GM18499 (cell line): ENCODE measurements around the gene PTDSS2.
"Not testable (repeated sequence)": the region's sequence is repeated elsewhere in the genome, so short reads cannot be mapped to it uniquely, and the experiment has no call there.

ENCODE experiments used
- ATAC-seq: cut with Tn5 transposase; IDR thresholded peaks from one replicate; pipeline ENCODE4 v1.9.1; 2021; ENCODE audit warnings: moderate number of reproducible peaks; ENCODE audit not compliant: insufficient read depth, unreplicated experiment

The PTDSS2 gene

DNA sequence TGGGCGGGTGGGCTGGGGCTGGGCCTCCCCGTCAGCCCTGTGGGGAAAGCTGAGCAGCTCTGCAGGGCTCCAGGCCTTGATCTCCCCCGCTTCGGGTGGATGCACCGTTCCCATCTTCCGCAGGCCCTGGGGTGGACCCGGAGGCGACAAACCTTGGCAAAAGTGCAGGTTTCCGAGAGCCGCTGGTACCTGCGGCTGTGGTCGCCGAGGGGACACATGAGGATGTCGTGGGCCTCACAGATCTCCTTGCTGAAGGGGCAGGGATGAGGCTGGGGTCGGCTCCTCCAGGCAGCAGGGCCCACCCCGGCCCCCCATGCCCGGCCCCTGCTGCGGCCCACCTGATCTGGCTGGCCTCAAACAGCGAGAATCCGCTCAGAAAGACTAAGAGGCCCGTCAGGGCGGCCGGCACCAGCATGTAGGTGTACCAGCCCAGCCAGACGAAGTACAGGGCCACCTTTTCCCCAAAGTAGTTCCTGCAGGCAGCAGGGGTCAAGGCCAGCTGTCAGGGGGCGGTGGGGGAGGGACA lies 20.1 kb upstream of the PTDSS2 start:
- no peak for ATAC-seq

DNA sequence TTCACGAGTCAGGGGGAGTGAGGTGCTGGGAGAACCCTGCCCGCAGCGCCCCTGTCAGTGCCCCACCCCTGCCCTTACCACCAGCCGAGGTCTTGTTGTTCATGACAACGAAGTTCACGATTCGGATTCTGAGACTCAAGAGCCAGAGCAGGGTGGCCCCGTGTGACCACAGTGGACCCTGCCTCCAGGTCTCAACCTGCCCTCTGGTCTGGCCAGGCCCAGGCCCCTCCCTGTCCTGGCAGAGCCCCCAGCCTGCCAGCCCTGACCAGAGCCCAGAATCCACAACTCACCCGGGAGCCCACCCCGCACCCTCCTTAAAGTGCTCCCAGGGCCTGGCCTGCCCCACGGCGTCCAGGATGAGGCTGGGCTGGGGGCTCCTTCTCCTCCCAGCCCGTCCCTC lies 18.2 kb upstream of the PTDSS2 start:
- ATAC-seq = no peak

- ATAC-seq = no peak
Measured at GRCh38 chr11:432501-433100, 17.5 kb upstream of the PTDSS2 start.

DNA sequence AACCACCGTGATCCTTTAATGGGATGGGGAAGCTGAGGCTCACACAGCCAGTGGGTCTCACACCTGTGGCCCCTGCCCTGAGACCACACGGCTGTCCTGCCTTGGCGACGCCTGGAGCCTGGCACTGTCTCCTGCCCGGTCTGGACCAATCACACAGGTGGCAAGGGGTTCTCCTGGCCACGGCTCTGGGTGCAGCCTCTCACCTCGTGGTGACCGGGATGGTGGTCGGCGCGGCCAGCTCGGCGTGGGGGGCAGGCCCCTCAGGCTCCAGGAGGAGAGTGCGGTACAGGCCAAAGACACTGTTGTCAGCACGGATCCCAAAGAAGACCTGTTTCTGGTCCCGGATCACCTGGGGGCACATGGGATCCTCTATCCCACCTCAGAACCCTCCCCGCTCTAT lies 17.0 kb upstream of the PTDSS2 start:
- ATAC-seq = no peak

DNA sequence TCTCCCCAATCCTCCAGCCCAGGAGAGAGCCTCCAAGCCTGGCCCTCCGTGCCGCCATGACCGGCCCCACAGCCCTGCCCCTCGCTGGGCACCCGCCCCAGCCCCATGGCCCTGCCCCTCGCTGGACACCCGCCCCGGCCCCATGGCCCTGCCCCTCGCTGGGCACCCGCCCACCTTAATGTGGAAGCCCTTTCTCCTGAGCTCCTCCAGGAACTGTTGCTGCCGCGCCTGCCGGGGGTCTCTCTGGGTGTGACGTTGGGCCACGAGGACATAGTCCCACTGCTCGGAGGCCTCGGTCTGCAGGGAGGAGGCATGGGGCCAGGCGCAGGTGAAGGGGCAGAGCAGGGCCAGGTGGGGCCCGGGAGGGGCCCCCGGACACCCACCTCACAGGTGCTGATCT lies 16.4 kb upstream of the PTDSS2 start:
- ATAC-seq = no peak

- no peak for ATAC-seq
Measured at GRCh38 chr11:434496-434895, 15.6 kb upstream of the PTDSS2 start.

DNA sequence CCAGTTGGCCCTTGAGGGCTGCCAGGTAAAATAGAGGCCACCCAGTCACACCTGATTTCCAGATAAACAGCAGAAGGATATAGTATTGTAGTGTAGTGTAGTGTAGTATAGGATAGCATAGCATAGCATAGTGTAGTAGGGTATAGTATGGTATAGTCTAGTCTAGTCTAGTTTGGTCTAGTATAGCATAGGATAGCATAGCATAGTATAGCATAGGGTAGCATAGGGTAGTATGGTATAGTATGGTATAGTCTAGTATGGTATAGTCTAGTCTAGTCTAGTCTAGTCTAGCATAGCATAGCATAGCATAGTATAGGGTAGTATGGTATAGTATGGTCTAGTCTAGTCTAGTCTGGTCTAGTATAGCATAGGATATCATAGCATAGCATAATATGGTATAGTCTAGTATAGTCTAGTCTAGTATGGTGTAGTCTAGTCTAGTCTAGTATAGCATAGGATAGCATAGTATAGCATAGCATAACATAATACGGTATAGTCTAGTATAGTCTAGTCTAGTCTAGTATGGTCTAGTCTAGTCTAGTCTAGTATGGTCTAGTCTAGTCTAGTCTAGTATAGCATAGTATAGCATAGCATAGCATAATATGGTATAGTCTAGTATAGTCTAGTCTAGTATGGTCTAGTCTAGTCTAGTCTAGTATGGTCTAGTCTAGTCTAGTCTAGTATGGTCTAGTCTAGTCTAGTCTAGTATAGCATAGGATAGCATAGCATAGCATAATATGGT lies 14.9 kb upstream of the PTDSS2 start:
- ATAC-seq = not testable (repeated sequence)

DNA sequence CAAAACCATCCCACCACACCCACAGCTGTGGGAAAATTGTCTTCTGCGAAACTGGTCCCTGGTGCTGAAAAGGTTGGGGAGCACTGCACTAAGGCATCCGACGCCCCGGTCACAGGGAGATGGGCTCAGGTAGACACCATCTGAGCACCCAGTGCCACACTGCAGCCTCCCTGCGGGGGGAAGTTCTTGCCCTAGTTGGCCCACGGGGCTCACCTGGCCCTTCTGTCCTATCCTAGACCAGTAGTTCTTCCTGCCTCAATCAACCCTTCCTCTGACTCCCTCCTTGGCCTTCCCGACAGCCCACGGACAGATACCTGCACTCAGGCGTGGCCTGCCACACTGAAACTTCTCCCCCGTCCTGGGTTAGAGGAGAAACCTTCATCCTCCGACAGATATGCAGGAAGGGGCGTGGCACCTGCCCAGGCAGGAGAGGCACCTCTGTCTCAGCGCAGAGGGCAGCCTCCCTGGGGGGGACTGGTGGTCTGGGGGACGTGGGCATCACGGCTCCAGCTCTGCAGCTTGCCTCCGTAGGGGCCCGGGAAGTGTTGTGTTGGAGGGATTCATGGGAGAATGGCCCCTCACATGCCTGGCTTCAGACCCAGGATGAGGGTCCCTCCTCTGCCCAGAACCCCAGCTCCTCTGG lies 12.7 kb upstream of the PTDSS2 start:
- no peak for ATAC-seq

DNA sequence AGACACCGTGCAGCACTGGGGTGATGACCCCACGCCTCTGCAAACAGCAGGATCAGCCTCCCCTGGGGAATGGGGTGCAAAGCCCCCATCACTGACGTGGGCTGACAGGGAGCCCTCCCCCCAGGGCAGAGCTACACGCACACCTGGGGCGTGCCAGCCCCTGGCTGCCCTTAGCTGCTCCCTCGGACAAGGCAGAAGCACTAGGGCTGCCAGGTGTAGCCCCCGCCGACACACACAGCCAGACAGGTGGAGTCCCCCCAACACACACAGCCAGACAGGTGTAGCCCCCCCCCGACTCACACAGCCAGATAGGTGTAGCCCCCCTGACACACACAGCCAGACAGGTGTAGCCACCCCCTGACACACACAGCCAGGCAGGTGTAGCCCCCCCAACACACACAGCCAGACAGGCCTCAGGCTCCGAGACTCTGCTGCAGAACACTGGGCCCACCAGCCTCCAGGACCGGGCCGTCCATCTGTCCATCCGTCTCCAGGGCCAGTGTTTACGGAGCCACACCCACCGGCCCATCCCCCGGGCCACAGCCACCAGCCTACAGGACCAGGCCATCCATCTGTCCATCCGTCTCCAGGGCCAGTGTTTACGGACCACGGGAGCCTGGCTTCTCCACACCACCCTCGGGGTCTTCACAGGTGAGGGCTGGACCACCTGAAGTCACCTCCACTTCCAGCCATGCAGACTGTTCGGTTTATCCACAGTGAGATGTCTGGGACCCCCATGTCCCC lies 11.8 kb upstream of the PTDSS2 start:
- no peak for ATAC-seq

GRCh38 chr11:439315-440064 lies 10.6 kb upstream of the PTDSS2 start:
- no peak for ATAC-seq

DNA sequence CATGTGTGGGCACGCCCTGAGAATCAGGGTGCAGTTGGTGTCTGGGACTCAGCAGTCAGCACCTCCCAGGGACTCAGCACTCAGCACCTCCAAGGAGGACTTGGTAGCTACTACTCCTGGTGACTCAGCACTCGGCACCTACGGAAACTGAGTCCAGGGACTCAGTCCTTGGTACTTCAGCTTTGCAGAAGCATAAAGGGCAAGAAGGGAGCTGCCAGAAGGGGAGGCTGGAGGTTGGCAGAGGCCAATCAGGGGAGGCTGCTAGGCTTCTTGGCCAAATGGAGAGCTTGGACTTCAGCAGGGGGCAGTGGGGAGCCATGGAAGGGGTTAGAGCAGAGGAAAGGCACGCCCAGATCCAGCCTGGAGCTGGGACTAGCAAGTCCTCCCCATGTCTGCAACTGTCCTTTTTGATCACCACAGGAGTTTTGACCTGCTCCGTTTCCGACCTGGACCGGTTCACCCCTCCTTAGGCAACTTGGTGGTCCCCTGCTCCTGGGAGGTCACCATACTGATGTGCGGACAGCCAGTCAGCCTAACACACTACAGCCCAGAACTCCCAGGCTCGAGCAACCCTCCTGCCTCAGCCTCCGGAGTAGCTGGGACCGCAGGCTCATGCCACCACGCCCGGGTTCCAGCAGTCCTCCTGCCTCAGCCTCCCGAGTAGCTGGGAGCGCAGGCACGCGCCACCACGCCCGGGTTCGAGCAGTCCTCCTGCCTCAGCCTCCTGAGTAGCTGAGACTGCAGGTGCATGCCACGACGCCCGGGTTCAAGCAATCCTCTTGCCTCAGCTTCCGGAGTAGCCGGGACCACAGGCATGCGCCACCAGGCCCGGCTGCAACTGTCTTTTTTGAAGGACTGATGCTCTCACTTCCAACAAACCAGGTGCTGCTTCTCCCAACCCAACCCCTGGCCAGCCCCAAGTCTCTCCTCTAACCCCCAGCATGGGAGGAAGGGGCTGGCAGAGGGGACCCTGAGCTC lies 9.7 kb upstream of the PTDSS2 start:
- ATAC-seq = no peak

- no peak for ATAC-seq
Measured at GRCh38 chr11:441043-441417, 9.0 kb upstream of the PTDSS2 start.

GRCh38 chr11:441418-442274 lies 8.4 kb upstream of the PTDSS2 start, which contains the start of gene ANO9:
Gene ANO9, minus strand, starts transcription at chr11:442011. Its CDS starts 85 bp downstream, at chr11:441926.
- no peak for ATAC-seq

DNA sequence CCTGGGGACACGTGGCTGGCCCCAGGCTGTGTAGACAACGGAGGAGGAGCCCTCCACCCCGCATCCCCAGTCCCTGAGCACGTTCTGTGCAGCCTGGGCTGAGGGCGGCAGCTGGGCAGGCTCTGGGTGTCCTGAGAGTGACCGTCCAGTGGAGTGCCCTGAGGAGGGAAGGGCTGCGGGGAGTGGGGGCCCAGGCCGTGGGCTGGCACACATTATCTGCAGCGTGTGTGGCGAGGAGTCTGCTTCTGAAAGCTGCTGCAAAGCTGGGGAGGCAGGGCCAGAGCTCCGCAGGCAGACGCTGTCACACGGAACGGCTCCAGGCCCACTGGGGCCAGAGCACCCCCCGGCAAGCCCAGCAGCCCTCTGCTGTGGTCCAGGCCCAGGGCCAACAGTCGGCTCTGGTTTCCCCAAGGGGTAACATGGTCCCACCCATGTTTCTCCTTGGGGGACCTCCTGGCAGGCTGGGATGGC lies 7.4 kb upstream of the PTDSS2 start:
- no peak for ATAC-seq

GRCh38 chr11:443542-444199 lies 6.4 kb upstream of the PTDSS2 start:
- no peak for ATAC-seq

DNA sequence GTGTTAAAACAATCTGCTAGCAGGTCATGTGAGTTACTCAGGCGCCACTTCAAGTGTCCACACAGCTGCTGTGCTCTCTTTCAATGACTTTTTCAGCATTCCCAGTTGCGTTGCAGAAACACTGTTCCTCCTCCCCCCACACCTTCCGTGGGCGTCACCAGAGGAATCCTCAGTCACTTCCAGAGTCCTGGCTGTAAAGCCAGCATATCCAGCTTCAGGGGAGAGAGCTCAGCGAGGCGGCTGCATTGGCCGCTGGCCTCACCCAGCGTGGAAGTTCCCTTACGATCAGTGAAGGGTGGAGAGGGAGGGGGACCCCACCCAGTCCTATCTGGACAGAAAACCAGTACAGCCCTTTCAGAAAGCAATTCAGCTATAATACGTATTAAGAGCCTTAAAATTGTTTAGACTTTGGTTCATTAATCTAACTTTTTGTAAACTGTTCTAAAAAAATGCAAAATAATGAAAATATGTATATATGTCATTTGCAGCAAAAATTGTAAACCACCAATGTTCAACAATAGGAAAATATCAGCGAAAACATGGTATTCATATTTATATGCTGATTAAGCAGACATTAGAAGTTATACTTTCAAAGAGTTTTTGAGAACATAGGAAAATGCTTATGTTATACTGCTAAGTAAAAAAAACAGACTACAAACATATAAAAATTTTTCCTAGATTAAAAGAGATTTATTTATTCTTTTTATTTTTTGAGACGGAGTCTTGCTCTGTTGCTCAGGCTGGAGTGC lies 5.5 kb upstream of the PTDSS2 start:
- ATAC-seq = no peak
